DMS 273 treated with DMSO at 0.1 percent for 48 hours (cell line): ENCODE measurements around the gene KCP.

Source experiments
- DNase-seq: peaks from one replicate; lab custom pipeline; 2025; lab: John Stamatoyannopoulos, UW

Gene KCP

GRCh38 chr7:128858380-128859231 lies 51.9 kb downstream of the KCP start:
- DNase-seq: no peak

GRCh38 chr7:128856001-128856718 lies 54.3 kb downstream of the KCP start:
- no peak for DNase-seq

- no peak for DNase-seq
Measured at GRCh38 chr7:128855559-128855958, 55.0 kb downstream of the KCP start.

- DNase-seq: no peak
Measured at GRCh38 chr7:128854396-128854795, 56.1 kb downstream of the KCP start.

- no peak for DNase-seq
Measured at GRCh38 chr7:128853799-128854198, 56.7 kb downstream of the KCP start.

- DNase-seq: no peak
Measured at GRCh38 chr7:128852537-128853254, 57.8 kb downstream of the KCP start.

GRCh38 chr7:128849804-128850490 lies 60.6 kb downstream of the KCP start:
- no peak for DNase-seq

GRCh38 chr7:128849156-128849515 lies 61.4 kb downstream of the KCP start:
- DNase-seq: no peak

- DNase-seq: no peak
Measured at GRCh38 chr7:128848289-128849155, 62.0 kb downstream of the KCP start.

- DNase-seq: no peak
Measured at GRCh38 chr7:128847721-128848211, 62.7 kb downstream of the KCP start.

- DNase-seq: no peak
Measured at GRCh38 chr7:128846781-128847444, 63.6 kb downstream of the KCP start.

GRCh38 chr7:128845987-128846386 lies 64.5 kb downstream of the KCP start:
- no peak for DNase-seq

- DNase-seq: no peak
Measured at GRCh38 chr7:128845475-128845874, 65.0 kb downstream of the KCP start.

GRCh38 chr7:128844777-128845311 lies 65.7 kb downstream of the KCP start:
- DNase-seq: no peak

- no peak for DNase-seq
Measured at GRCh38 chr7:128843938-128844621, 66.4 kb downstream of the KCP start.

GRCh38 chr7:128842674-128843641 lies 67.6 kb downstream of the KCP start:
- DNase-seq: no peak

- no peak for DNase-seq
Measured at GRCh38 chr7:128841921-128842673, 68.4 kb downstream of the KCP start.
